Measurements from ENCODE around the gene ADGRG3. TPM values are rescaled to one million over a fixed set of nuclear protein-coding genes. Genes with fewer than 3 reads are reported as not detected.
A peak's percentile ranks its signal among the peaks of the same experiment; 100 is the strongest.

ADGRG3 gene
- total and polyA plus RNA-seq, 2 of the 8 experiments (the other 6 are each of a cell fraction or from before 2014, with no cell fraction given) = 0.28 to 0.98 TPM

GRCh38 chr16:57630931-57631845 lies 36.9 kb upstream of the ADGRG3 start:
- Histone ChIP-seq H2AFZ (ENCODE audit: low read length) (no peak overlapping the region), H3K9me3 (ENCODE audit: insufficient read depth in 2 of 2, low read depth in 1 of 2, low read length in 1 of 2) (no peaks in the 10 kb centered on the region), H4K20me1 (replicated peaks in 1 of 2; ENCODE audit: control insufficient read depth in 1 of 2, insufficient read depth in 2 of 2, low read length in 2 of 2) (peaks cover 0 to 4% of the 10 kb centered on the region in 2 experiments), H2BK15ac (ENCODE audit: low read length) (peak overlapping the region; percentile 88; the same call in 1 of the 2 replicates), H3K79me2 (ENCODE audit: control insufficient read depth in 1 of 2, insufficient read depth in 2 of 2, low read length in 2 of 2) (no peaks in the 10 kb centered on the region), H2BK5ac (ENCODE audit: low read depth, low read length) (no peak overlapping the region), H3K36me3 (ENCODE audit: control insufficient read depth in 2 of 4, insufficient read depth in 4 of 4, low read length in 3 of 4) (no peaks in the 10 kb centered on the region), H2BK20ac (ENCODE audit: low read length) (no peak overlapping the region), H4K91ac (replicated peaks; ENCODE audit: insufficient read length, low read length) (no peak overlapping the region), H3K79me1 (ENCODE audit: low read depth, low read length) (no peaks in the 10 kb centered on the region), H3K23me2 (ENCODE audit: low read depth, low read length) (peaks cover 4% of the 10 kb centered on the region; the same call in 1 of the 2 replicates), H3K18ac (ENCODE audit: extremely low read depth, low read length) (no peak overlapping the region), H3K56ac (replicated peaks; ENCODE audit: insufficient read length, low read depth, low read length) (no peak overlapping the region), H3K4me3 (ENCODE audit: extremely low read depth in 1 of 4, insufficient read depth in 2 of 4, low read depth in 3 of 4, low read length in 4 of 4) (no peak overlapping the region), H3K4me1 (replicated peaks in 1 of 4; ENCODE audit: control insufficient read depth in 3 of 4, insufficient read depth in 4 of 4, low read length in 3 of 4) (peaks cover 0 to 21% (median 12%) of the 10 kb centered on the region in 4 experiments; a peak in 6 of 7 replicates), H3K4me2 (ENCODE audit: insufficient read depth in 1 of 2, low read depth in 2 of 2, low read length in 2 of 2) (no peak overlapping the region), H3K9ac (replicated peaks in 1 of 4; ENCODE audit: extremely low read depth in 1 of 4, low read depth in 3 of 4, low read length in 3 of 4) (no peak overlapping the region), H3K4ac (replicated peaks; ENCODE audit: insufficient read length, low read depth, low read length) (no peak overlapping the region), H2BK12ac (ENCODE audit: low read depth, low read length) (0 out of 2 replicates have a peak overlapping the region, but pooled peaks have one; percentile 27), H3K27me3 (replicated peaks in 1 of 4; ENCODE audit: control insufficient read depth in 3 of 4, extremely low read depth in 1 of 4, insufficient read depth in 3 of 4, low read length in 3 of 4) (peaks cover 0 to 2% (median 0%) of the 10 kb centered on the region in 4 experiments; a peak in 3 of 7 replicates), H4K8ac (ENCODE audit: extremely low read depth, insufficient read depth, low read length) (no peak overlapping the region; the same call in 1 of the 2 replicates), H2BK120ac (replicated peaks; ENCODE audit: low read depth, low read length) (no peak overlapping the region), H2AK5ac (ENCODE audit: low read depth, low read length) (no peak overlapping the region; the same call in 1 of the 2 replicates), H3K27ac (ENCODE audit: low read depth, low read length) (no peak overlapping the region), H3K23ac (ENCODE audit: insufficient read length) (no peak overlapping the region), H3K14ac (ENCODE audit: insufficient read length) (no peak overlapping the region), H4K5ac (ENCODE audit: insufficient read length, low read depth, low read length) (no peak overlapping the region)
- ChIA-PET POLR2A (ENCODE audit: partially characterized antibody) (interaction anchor here (2.1 kb wide), 1 partner anchor 11 kb away, joined by 6 read pairs; no protein-coding TSS in a partner anchor), CTCF (ENCODE audit: partially characterized antibody) (interaction anchor here (1.0 to 5.6 kb wide), 9 partner anchors 8 to 290 kb away, joined by 3 to 69 read pairs (median 4); no protein-coding TSS in a partner anchor)
- TF ChIP-seq, protein P1, sequence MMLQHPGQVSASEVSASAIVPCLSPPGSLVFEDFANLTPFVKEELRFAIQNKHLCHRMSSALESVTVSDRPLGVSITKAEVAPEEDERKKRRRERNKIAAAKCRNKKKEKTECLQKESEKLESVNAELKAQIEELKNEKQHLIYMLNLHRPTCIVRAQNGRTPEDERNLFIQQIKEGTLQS (IDR thresholded peaks at IDR 0.05; ENCODE audit: insufficient read depth, low read depth, low read length) = no peak
- DNase-seq (ENCODE audit: low read depth in 1 of 2, low spot score in 2 of 2) (no peak), FAIRE-seq (no peak)
- WGBS, 2 experiments (ENCODE audit: extremely low coverage in 1 of 2, insufficient coverage in 1 of 2, insufficient read length in 1 of 2, insufficient replicate concordance in 2 of 2, low coverage in 1 of 2, low lambda C conversion rate in 2 of 2, missing lambda C conversion rate in 1 of 2) = 90% methylated on average over 15 of the region's 21 CpGs; no CpG with 5 or more reads in 1 of the 2 experiments
